ENCODE data around the gene APOBEC4.

The APOBEC4 gene

DNA sequence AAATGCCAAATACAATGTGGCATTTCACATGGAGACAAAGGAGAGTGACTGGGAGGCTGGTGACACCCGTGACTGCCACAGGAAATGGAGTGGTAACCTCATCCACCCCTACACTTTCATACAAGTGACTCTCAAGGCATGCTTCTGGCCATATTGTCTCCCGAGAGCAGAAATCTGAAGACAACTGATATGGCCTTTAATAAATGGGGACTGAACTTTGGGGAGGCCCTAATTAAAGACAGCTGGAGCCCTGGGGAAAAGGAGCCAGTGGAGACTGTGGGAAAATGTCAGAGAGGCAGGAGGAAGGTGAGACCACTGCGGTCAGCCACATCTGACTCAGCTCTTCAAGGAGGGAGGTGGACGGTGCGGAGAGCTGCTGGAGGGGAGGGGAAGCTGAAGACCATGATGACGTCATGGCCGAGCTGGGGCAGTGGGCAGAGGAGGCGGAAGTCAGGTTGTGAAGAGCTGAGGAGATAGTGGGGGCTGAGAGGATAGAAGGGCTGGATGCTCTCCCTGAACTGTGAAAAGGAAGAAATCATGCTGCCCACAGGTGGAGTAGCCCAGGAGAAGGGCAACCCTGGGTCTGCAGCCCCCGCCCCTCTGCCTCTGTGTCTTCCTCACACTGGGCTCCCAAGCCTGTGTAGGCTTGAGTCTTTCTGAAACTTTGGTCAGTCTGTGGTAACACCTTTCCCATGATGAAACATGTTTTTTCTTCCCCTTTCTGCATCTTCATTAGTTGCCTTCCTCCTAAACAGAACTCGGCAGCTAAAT, 48.9 kb downstream of the APOBEC4 start:
- FAIRE-seq (peak; percentile 42), DNase-seq (ENCODE audit: low spot score) (peak; percentile 85)

DNA sequence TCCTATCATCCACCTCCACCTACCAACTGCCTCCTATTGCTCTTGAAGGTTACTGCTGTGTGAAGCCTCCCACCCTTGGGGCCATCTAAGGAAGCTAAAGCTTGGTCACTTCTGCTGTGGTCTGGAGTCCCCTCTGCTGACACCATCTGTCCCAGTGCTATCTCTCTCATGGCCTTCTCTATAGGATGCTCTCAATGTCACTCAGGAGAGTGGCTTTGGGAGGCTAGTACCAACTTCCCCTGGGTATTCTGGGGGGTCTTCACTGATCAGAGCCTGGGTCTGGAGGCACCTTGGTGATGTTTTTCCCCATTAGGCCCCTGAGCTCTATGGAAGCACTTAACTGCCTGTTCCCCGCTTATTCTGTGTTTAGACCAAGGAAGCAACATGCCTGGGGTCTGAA, 50.6 kb downstream of the APOBEC4 start:
- no peak for FAIRE-seq
- no peak for DNase-seq (ENCODE audit: low spot score)

DNA sequence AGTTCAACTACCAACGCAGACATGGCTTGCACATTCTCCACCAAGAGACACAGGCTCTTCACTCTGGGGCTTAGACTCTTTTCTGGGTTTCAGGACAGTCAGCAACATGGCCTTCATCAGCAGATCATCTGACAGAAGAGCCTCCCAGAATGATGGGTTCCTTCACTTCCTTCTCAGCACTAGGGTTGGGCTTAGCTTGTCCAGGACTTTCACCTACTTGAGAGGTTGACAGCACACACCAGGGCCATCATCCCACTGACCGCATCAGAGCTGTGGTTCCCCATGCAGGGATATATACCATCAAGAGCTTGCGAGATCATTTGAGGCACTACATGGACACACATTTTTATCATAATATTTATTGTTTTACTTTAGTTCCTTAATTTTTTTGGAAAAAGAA, 52.5 kb downstream of the APOBEC4 start:
- FAIRE-seq, result no peak
- DNase-seq (ENCODE audit: low spot score), result no peak

DNA sequence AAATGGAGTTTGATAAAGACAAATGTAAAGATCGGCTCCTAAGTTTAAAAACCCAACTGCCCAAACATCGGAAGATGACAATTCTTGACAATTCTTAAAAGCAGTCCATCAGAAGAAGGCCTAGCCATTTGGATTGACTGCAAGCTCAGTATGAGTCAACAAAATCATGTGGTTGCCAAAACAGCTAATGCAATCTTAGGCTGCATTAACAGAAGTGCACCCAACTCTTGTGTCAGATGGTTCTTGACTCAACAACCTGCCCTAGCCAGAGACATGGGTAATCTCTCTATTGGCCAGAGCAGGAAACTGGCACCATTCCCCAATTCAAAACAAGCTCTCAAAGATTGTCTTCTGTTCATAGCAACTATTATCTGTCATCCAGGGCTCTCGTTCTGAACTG, 53.0 kb downstream of the APOBEC4 start:
- no peak for FAIRE-seq
- peak; percentile 30 for DNase-seq (ENCODE audit: low spot score)

GRCh38 chr1:183598386-183598785, 54.7 kb downstream of the APOBEC4 start:
- no peak for DNase-seq (ENCODE audit: low spot score)
- no peak for FAIRE-seq

DNA sequence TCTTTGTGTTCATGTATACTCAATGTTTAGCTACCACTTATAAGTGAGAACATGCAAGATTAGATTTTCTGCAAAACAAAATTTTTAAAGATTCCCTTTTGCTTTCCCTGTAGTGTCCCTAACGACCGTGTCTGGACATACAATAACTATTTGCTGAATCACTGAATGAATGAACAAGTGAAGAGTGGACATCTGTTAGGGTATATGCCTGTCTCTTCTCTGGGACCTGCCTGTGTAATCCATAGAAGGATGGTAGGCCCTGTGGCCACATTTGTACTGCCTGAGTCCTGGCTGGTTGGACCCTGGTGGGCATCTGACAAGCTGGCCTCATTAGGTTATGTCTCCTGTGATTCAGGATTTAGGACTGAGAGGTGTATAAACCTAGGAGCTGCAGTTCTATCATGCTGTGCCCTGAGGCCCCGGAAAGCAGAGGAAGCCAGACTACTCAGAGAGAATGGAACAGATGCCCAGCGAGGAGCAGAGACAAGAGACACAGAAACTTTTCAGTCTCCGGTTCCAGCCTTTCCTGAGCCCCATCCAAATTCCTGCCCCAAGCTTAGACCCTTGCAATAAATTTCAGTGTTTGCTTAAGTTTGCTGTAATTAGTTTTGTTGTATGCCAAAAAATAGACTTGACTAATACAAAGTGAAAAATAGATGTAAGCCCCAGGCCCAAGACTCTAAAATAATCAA, 55.3 kb downstream of the APOBEC4 start:
- FAIRE-seq (no peak), DNase-seq (ENCODE audit: low spot score) (no peak)

DNA sequence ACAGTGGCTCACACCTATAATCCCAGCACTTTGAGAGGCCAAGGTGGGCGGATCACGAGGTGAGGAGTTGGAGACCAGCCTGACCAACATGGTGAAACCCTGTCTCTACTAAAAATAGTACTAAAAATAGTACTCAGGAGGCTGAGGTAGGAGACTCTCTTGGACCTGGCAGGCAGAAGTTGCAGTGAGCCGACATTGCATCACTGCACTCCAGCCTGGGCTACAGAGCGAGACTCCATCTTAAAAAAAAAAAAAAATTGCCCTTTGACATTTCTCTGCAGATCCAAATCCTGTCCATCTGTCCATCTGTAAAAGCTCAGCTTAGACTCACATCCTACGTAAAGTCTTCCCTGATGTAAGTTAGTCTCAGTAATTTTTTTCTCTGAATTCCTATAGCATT, 56.6 kb downstream of the APOBEC4 start:
- FAIRE-seq, result no peak

More for the DNA sequence above, 56.6 kb downstream of the APOBEC4 start:
- no peak for DNase-seq (ENCODE audit: low spot score)
